Duodenal mucosa (tissue), 2 donors: ENCODE measurements around the gene DHDH.
"Not testable (repeated sequence)": the region's sequence is repeated elsewhere in the genome, so short reads cannot be mapped to it uniquely, and the experiment has no call there.

Experiments
- H3K27ac ChIP-seq: one replicate; pipeline ENCODE4 v1.7.0; 2013; ENCODE audit warnings: low read depth, low read length
- H3K27me3 ChIP-seq, 2 donors: one replicate each; pipeline ENCODE4 v1.7.0; 2013; ENCODE audit warnings: low read length in 2 of 2, control low read depth in 1 of 2; ENCODE audit not compliant: insufficient read depth in 2 of 2, control insufficient read depth in 1 of 2
- H3K36me3 ChIP-seq, 2 donors: one replicate each; pipeline ENCODE4 v1.7.0; 2013; ENCODE audit warnings: low read length in 2 of 2, control low read depth in 1 of 2; ENCODE audit not compliant: insufficient read depth in 2 of 2, control insufficient read depth in 1 of 2
- H3K4me1 ChIP-seq, 2 donors: one replicate each; pipeline ENCODE4 v1.7.0; 2013; ENCODE audit warnings: low read length in 2 of 2, control low read depth in 1 of 2; ENCODE audit not compliant: insufficient read depth in 2 of 2, control insufficient read depth in 1 of 2
- H3K4me3 ChIP-seq, 2 donors: one replicate each; pipeline ENCODE4 v1.7.0; 2013; ENCODE audit warnings: low read length in 2 of 2, low read depth in 1 of 2
- H3K9ac ChIP-seq, 2 donors: one replicate each; pipeline ENCODE4 v1.7.0; 2013; ENCODE audit warnings: low read length in 2 of 2, low read depth in 1 of 2
- H3K9me3 ChIP-seq, 2 donors: one replicate each; pipeline ENCODE4 v1.7.0; 2013; ENCODE audit warnings: low read length in 2 of 2, control low read depth in 1 of 2; ENCODE audit not compliant: control insufficient read depth in 1 of 2

DHDH gene

DNA sequence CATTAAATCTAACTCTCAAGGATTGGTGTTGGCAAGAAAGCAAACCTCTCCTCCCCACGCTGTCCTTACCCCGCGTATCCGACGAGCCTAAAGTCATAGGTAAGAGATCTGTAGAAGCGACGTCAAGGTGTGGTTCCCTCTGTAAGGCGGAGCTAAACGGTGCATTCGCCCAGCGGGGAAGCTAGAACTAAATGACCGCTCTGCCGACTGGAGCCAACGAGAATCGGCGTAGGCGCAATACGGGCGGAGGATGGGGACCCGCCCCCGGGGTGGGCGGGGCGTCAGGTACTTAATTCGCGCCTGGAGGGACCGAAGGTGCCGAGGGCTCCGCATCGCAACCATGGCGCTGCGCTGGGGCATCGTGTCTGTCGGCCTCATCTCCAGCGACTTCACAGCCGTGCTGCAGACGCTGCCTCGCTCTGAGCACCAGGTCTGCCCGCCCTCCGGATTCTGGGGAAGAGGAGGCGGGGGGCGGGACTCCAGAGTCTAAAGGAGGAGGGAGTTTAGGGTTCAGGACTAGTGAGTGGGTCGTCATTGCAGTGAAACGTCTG is at the start of gene DHDH:
Gene DHDH (plus strand): TSS at position 318 of the 551 bp plus-strand sequence. CDS start 23 bp downstream, at position 341.
- no peaks in the 10 kb centered on the region for H3K9me3 ChIP-seq
- H3K4me3 ChIP-seq: peak within 1 kb of the TSS; percentile 67 to 77
- H3K9ac ChIP-seq: peak within 1 kb of the TSS; percentile 45 to 66
- H3K4me1 ChIP-seq: peaks cover 6 to 16% of the 10 kb centered on the region in 2 donors
- H3K27ac ChIP-seq: no peak within 1 kb of the TSS
- no peaks in the 10 kb centered on the region for H3K27me3 ChIP-seq
- no peaks in the 10 kb centered on the region for H3K36me3 ChIP-seq

DNA sequence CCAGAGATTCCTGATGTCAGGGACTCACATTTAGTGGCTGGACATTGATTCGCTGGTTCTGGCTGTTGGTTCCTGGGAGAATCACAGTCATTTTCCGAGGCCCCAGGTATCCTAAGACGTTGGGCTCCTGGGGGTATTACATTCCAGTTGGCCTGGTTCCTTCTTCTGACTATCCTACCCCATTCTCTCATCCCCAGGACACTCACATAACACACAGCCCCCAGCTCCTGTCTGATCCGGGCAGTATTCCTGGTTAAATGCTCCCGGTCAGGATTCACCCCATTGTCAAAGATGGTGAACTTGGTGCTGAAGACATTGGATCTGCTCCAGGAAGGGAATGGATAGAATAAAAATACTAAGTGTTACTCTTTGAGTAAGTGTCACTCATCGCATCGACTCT is 49.8 kb upstream of the DHDH start:
- no peak overlapping the region for H3K4me3 ChIP-seq
- H3K36me3 ChIP-seq: peaks cover 0 to 3% of the 10 kb centered on the region in 2 donors
- H3K27ac ChIP-seq: no peak overlapping the region
- H3K4me1 ChIP-seq: no peaks in the 10 kb centered on the region
- H3K9ac ChIP-seq: no peak overlapping the region
- no peaks in the 10 kb centered on the region for H3K27me3 ChIP-seq
- H3K9me3 ChIP-seq: no peaks in the 10 kb centered on the region

DNA sequence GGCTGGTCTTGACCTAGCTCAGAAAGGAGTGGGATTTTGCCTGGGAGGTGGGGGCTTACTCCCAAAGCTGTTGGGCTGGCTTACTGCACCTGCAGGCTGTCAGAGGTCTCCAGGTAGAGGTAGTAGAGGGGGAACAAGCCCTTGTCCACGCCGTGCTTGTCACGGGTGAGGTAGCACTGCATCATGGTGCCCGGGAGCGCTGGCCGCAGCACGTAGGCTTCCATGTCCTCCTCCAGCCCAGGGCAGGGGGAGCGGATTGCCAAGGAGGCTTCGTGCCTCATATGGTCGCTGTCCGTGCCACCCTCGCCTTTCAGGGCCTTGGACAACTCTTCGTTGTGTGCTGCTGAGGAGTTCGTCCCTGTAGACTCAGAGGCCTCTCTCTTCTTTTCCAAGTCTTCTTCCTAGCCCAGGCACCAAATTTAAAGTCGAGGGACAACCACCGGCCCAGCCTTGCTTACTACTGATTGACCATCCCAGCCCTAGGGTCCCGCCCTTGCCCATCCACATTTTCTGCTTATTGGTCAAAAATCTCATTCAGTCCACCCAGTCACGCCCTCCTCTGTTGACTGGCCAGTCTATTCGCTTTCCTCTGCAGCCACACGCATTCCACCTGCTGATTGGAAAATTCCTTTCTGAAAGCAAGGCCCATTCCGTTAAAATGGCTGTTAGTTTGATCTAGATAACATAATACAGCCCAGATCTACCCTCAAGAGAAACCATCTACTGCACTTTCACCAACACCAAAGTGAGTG is 45.5 kb upstream of the DHDH start:
- H3K27ac ChIP-seq: no peak overlapping the region
- no peaks in the 10 kb centered on the region for H3K9me3 ChIP-seq
- H3K27me3 ChIP-seq: no peaks in the 10 kb centered on the region
- no peak overlapping the region for H3K9ac ChIP-seq
- no peaks in the 10 kb centered on the region for H3K36me3 ChIP-seq
- no peaks in the 10 kb centered on the region for H3K4me1 ChIP-seq
- H3K4me3 ChIP-seq: no peak overlapping the region

DNA sequence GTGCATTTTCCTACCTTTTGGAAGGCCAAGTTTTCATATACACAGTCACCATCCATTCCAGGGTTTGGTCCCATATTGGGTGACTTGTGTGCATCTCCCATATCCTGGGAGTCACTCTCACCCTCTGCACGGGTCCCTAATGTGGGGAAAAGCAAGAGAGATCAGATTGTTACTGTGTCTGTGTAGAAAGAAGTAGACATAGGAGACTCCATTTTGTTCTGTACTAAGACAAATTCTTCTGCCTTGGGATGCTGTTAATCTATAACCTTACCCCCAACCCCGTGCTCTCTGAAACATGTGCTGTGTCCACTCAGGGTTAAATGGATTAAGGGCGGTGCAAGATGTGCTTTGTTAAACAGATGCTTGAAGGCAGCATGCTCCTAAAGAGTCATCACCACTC is 44.0 kb upstream of the DHDH start:
- not testable (repeated sequence) for H3K9me3 ChIP-seq, H3K9ac ChIP-seq, H3K4me1 ChIP-seq, H3K27me3 ChIP-seq, H3K27ac ChIP-seq, H3K36me3 ChIP-seq, H3K4me3 ChIP-seq

DNA sequence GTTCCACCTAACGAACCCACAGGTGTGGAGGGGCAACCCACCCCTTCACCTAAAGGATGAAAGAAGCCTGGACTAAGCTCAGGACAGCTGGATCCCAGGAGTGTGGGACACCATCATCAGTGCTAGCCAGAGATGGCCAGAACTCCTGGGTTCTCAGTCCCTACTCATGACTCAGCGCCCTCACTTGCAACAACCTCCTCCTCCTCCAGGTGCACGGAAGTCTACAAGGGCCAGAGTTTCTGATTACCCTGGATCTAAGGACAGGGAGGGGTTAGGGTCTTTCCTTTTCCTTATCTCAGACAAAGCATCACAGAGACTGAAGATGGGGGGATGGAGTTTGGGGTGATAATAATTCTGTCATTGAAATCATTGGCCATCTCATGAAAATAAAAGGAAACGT is 42.9 kb upstream of the DHDH start:
- no peak overlapping the region for H3K4me3 ChIP-seq
- H3K9ac ChIP-seq: no peak overlapping the region
- no peak overlapping the region for H3K27ac ChIP-seq
- no peaks in the 10 kb centered on the region for H3K27me3 ChIP-seq
- H3K36me3 ChIP-seq: no peaks in the 10 kb centered on the region
- no peaks in the 10 kb centered on the region for H3K4me1 ChIP-seq
- no peaks in the 10 kb centered on the region for H3K9me3 ChIP-seq

DNA sequence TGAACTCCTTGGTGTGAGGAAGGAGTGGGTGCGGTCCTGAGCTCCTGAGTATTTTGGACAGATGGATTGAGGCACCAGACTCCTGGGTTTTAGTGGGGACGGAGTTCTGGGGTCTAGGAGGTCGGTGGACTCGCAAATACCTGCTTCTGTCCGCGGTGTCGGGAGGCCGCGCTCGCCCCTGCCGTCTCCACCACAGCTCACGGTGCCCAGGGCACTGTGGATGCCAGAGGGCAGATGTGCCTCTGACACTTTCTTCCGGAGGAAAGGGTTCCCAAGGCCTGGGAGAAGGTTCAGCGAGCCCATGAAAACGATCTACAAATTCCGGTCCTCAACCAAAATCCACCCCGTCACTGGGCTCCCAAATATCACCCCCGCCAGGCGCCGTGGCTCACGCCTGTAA is 38.3 kb upstream of the DHDH start:
- no peak overlapping the region for H3K9ac ChIP-seq
- H3K4me3 ChIP-seq: no peak overlapping the region
- H3K27ac ChIP-seq: no peak overlapping the region
- no peaks in the 10 kb centered on the region for H3K36me3 ChIP-seq
- no peaks in the 10 kb centered on the region for H3K9me3 ChIP-seq
- no peaks in the 10 kb centered on the region for H3K4me1 ChIP-seq
- H3K27me3 ChIP-seq: no peaks in the 10 kb centered on the region

DNA sequence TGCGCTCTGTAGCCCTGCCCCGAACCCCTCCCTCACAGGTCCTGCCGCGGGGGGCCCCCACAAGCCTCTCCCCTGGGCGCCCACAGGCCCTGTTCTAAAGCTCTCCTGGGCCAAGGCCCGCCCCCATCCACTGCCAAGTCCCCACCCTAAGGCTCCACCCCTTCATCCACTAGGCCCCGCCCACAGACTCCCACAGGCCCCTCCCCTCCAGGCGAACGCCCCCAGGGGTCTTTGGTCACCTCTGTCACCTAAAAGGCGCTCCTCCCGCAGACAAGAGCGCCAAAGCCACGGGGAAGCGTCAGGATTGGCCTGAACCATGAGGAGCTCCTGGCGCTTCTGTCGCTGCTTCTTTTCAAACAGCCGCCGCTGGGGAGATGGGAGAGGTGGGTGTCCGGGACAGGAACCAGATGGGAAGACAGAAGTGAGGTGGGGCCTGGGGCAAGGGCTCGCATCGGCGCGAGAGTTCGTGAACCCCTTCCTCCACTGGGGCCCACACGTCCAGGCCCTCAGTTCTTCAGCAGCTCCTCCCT is 37.2 kb upstream of the DHDH start:
- H3K4me1 ChIP-seq: peaks cover 1 to 7% of the 10 kb centered on the region in 2 donors
- no peak overlapping the region for H3K9ac ChIP-seq
- H3K27me3 ChIP-seq: no peaks in the 10 kb centered on the region
- H3K27ac ChIP-seq: no peak overlapping the region
- H3K9me3 ChIP-seq: no peaks in the 10 kb centered on the region
- peak overlapping the region in 1 of 2 donors; percentile 1 for H3K4me3 ChIP-seq
- H3K36me3 ChIP-seq: no peaks in the 10 kb centered on the region

DNA sequence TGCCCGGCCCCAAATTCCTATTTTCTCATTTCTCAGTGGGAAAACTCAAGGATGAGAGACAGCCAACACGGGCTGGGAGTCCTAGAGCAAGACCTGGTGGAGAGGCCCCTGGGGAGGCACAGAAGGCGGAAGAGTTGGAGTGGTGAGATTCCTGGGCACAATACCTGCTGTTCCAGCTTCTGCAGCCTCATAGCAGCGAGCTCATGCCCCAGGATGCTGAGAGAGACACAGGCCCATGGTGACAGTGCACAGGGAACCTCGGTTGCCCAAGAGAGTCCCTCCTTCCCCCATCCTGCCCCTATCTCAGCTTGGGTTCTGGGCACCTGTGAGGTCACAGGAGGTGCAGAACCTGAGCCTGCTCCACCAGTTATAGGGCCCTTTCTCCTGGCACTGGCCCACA is 36.3 kb upstream of the DHDH start:
- no peak overlapping the region for H3K4me3 ChIP-seq
- peaks cover 8 to 15% of the 10 kb centered on the region in 2 donors for H3K4me1 ChIP-seq
- H3K9me3 ChIP-seq: no peaks in the 10 kb centered on the region
- H3K27me3 ChIP-seq: no peaks in the 10 kb centered on the region
- no peak overlapping the region for H3K27ac ChIP-seq
- no peak overlapping the region for H3K9ac ChIP-seq
- H3K36me3 ChIP-seq: peaks cover 0 to 4% of the 10 kb centered on the region in 2 donors

DNA sequence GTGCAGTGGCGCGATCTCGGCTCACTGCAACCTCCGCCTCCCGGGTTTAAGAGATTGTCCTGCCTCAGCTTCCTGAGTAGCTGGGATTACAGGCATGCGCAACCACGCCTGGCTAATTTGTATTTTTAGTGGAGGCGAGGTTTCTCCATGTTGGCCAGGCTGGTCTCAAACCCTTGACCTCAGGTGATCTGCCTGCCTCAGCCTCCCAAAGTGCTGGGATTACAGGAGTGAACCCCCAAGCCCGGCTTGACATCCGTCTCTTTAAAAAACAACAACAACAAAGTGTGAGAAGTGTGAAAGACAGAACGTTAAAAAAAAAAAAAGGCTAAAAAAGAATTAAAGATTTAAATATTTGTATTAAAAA is 34.1 kb upstream of the DHDH start:
- not testable (repeated sequence) for H3K9ac ChIP-seq
- peaks cover 8 to 15% of the 10 kb centered on the region in 2 donors for H3K4me1 ChIP-seq

DNA sequence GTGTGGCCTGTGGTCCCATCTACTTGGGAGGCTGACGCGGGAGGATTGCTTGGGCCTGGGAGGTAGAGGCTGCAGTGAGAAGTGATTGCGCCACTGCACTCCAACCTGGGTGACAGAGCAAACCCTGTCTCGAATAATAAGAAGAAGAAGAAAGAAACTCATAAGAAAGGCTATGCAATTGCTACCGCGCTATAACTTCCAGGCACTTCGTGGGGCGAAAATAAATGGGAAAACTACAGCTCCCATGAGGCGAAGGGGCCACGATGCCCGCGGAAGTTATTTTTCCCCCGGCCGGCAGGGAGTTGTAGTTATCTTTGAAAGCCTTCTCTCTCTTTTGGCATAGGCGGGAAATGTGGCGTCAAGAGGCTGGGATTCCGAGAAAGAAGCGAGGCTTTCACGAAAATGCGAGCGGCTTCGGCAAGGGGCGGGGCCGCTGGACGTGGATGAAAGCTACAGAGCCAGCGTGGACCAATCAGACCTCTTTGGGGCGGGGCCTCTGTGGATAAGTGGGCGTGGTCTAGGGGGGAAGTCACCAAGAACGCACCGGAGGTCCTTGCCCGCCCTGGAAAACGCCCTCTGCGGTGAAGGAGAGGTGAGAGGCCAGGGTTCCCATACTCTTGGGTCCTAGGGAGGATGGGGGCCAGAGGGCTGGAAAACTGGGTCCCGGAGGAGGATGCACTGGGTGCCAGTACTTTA is 33.6 kb upstream of the DHDH start, which contains the start of gene NUCB1:
Gene NUCB1 (plus strand): TSS at position 532 of the 696 bp plus-strand sequence. CDS start 485 bp downstream, outside the sequence.
- no peaks in the 10 kb centered on the region for H3K27me3 ChIP-seq
- H3K27ac ChIP-seq: peak within 1 kb of the TSS; percentile 82
- H3K4me1 ChIP-seq: peaks cover 8 to 15% of the 10 kb centered on the region in 2 donors
- peaks cover 4 to 13% of the 10 kb centered on the region in 2 donors for H3K36me3 ChIP-seq
- H3K9ac ChIP-seq: peak within 1 kb of the TSS; percentile 94 to 98
- H3K4me3 ChIP-seq: peak within 1 kb of the TSS; percentile 87 to 94
- H3K9me3 ChIP-seq: no peaks in the 10 kb centered on the region

More for the DNA sequence above, 34.1 kb upstream of the DHDH start:
- H3K36me3 ChIP-seq, H3K27ac ChIP-seq, H3K9me3 ChIP-seq, H3K27me3 ChIP-seq: not testable (repeated sequence)
- peak overlapping the region in 1 of 2 donors; percentile 94 for H3K4me3 ChIP-seq
